Activated naive CD8-positive, alpha-beta T cell (primary cell): Measurements from ENCODE around the gene MYBPC2.

Experiments used
- H3K27ac Mint-ChIP-seq: one replicate; pipeline ENCODE4 v1.8.0; 2021; ENCODE audit warnings: mixed read lengths
- H3K27me3 Mint-ChIP-seq: one replicate; pipeline ENCODE4 v1.8.0; 2021; ENCODE audit warnings: mixed read lengths
- H3K36me3 Mint-ChIP-seq: one replicate; pipeline ENCODE4 v1.8.0; 2021; ENCODE audit warnings: mixed read lengths
- H3K4me1 Mint-ChIP-seq: one replicate; pipeline ENCODE4 v1.8.0; 2021; ENCODE audit warnings: low read depth, mixed read lengths
- H3K4me3 Mint-ChIP-seq: one replicate; pipeline ENCODE4 v1.8.0; 2021; ENCODE audit warnings: mild to moderate bottlenecking, mixed read lengths
- H3K9me3 Mint-ChIP-seq: one replicate; pipeline ENCODE4 v1.8.0; 2021; ENCODE audit warnings: low read depth, mixed read lengths

MYBPC2 gene

GRCh38 chr19:50475101-50475568 is 42.4 kb downstream of the MYBPC2 start:
- Mint-ChIP-seq H3K36me3 (peaks cover 6% of the 10 kb centered on the region), H3K4me1 (peaks cover 18% of the 10 kb centered on the region), H3K9me3 (no peaks in the 10 kb centered on the region), H3K27ac (peak overlapping the region; percentile 77), H3K4me3 (peak overlapping the region; percentile 70), H3K27me3 (no peaks in the 10 kb centered on the region)

- Mint-ChIP-seq H3K27ac (peak overlapping the region; percentile 81), H3K36me3 (peaks cover 6% of the 10 kb centered on the region), H3K27me3 (no peaks in the 10 kb centered on the region), H3K9me3 (no peaks in the 10 kb centered on the region), H3K4me1 (peaks cover 18% of the 10 kb centered on the region), H3K4me3 (peak overlapping the region; percentile 98)
Observed at GRCh38 chr19:50475736-50476223, 43.1 kb downstream of the MYBPC2 start.

GRCh38 chr19:50476224-50476906 is 43.7 kb downstream of the MYBPC2 start, which contains the start of the genes EMC10 and GARIN5A:
Gene EMC10 (plus strand): TSS chr19:50476507. CDS start chr19:50476545, 38 bp downstream.
Gene GARIN5A (minus strand): TSS chr19:50476848. CDS start chr19:50476388, 460 bp downstream.
- Mint-ChIP-seq H3K4me3 (peak within 1 kb of the TSS; percentile 98), H3K27ac (peak within 1 kb of the TSS; percentile 89), H3K36me3 (peaks cover 6% of the 10 kb centered on the region), H3K4me1 (peaks cover 18% of the 10 kb centered on the region), H3K27me3 (no peaks in the 10 kb centered on the region), H3K9me3 (no peaks in the 10 kb centered on the region)

GRCh38 chr19:50476907-50477238 is 44.2 kb downstream of the MYBPC2 start:
- Mint-ChIP-seq H3K4me1 (peaks cover 18% of the 10 kb centered on the region), H3K9me3 (no peaks in the 10 kb centered on the region), H3K27ac (peak overlapping the region; percentile 89), H3K36me3 (peaks cover 6% of the 10 kb centered on the region), H3K27me3 (no peaks in the 10 kb centered on the region), H3K4me3 (peak overlapping the region; percentile 98)

- peaks cover 18% of the 10 kb centered on the region for H3K4me1 Mint-ChIP-seq
- no peaks in the 10 kb centered on the region for H3K27me3 Mint-ChIP-seq
- H3K36me3 Mint-ChIP-seq: peaks cover 6% of the 10 kb centered on the region
- no peaks in the 10 kb centered on the region for H3K9me3 Mint-ChIP-seq
- peak overlapping the region; percentile 98 for H3K4me3 Mint-ChIP-seq
- H3K27ac Mint-ChIP-seq: peak overlapping the region; percentile 79
Observed at GRCh38 chr19:50477751-50478515, 45.2 kb downstream of the MYBPC2 start.

- Mint-ChIP-seq H3K4me3 (peak overlapping the region; percentile 20), H3K27me3 (no peaks in the 10 kb centered on the region), H3K27ac (peak overlapping the region; percentile 41), H3K36me3 (peaks cover 9% of the 10 kb centered on the region), H3K4me1 (peaks cover 18% of the 10 kb centered on the region), H3K9me3 (no peaks in the 10 kb centered on the region)
Observed at GRCh38 chr19:50478901-50479715, 46.4 kb downstream of the MYBPC2 start.

- no peaks in the 10 kb centered on the region for H3K9me3 Mint-ChIP-seq
- no peak overlapping the region for H3K4me3 Mint-ChIP-seq
- no peaks in the 10 kb centered on the region for H3K27me3 Mint-ChIP-seq
- peaks cover 18% of the 10 kb centered on the region for H3K4me1 Mint-ChIP-seq
- peaks cover 9% of the 10 kb centered on the region for H3K36me3 Mint-ChIP-seq
- no peak overlapping the region for H3K27ac Mint-ChIP-seq
Observed at GRCh38 chr19:50479761-50480251, 47.1 kb downstream of the MYBPC2 start.

GRCh38 chr19:50480281-50481111 is 47.8 kb downstream of the MYBPC2 start:
- no peaks in the 10 kb centered on the region for H3K27me3 Mint-ChIP-seq
- no peak overlapping the region for H3K27ac Mint-ChIP-seq
- H3K36me3 Mint-ChIP-seq: peaks cover 9% of the 10 kb centered on the region
- no peak overlapping the region for H3K4me3 Mint-ChIP-seq
- H3K9me3 Mint-ChIP-seq: no peaks in the 10 kb centered on the region
- peaks cover 18% of the 10 kb centered on the region for H3K4me1 Mint-ChIP-seq

- H3K27ac Mint-ChIP-seq: no peak overlapping the region
Observed at GRCh38 chr19:50481351-50482149, 48.9 kb downstream of the MYBPC2 start.

GRCh38 chr19:50482271-50482855 is 49.7 kb downstream of the MYBPC2 start:
- Mint-ChIP-seq H3K27me3 (no peaks in the 10 kb centered on the region), H3K9me3 (no peaks in the 10 kb centered on the region), H3K36me3 (peaks cover 12% of the 10 kb centered on the region), H3K4me1 (peaks cover 10% of the 10 kb centered on the region), H3K4me3 (no peak overlapping the region), H3K27ac (no peak overlapping the region)

More at GRCh38 chr19:50481351-50482149, 48.9 kb downstream of the MYBPC2 start:
- Mint-ChIP-seq H3K36me3 (peaks cover 9% of the 10 kb centered on the region), H3K9me3 (no peaks in the 10 kb centered on the region), H3K4me3 (no peak overlapping the region), H3K4me1 (peaks cover 16% of the 10 kb centered on the region), H3K27me3 (no peaks in the 10 kb centered on the region)

GRCh38 chr19:50482916-50483315 is 50.2 kb downstream of the MYBPC2 start:
- Mint-ChIP-seq H3K9me3 (no peaks in the 10 kb centered on the region), H3K4me3 (no peak overlapping the region), H3K27ac (peak overlapping the region; percentile 1), H3K27me3 (no peaks in the 10 kb centered on the region), H3K36me3 (peaks cover 10% of the 10 kb centered on the region), H3K4me1 (peaks cover 8% of the 10 kb centered on the region)

- peaks cover 8% of the 10 kb centered on the region for H3K4me1 Mint-ChIP-seq
Observed at GRCh38 chr19:50485284-50485955, 52.7 kb downstream of the MYBPC2 start.

More at GRCh38 chr19:50485284-50485955, 52.7 kb downstream of the MYBPC2 start:
- H3K36me3 Mint-ChIP-seq: peaks cover 7% of the 10 kb centered on the region
- H3K4me3 Mint-ChIP-seq: no peak overlapping the region
- H3K27me3 Mint-ChIP-seq: no peaks in the 10 kb centered on the region
- no peaks in the 10 kb centered on the region for H3K9me3 Mint-ChIP-seq
- H3K27ac Mint-ChIP-seq: no peak overlapping the region
